SK-N-SH (cell line): ENCODE data around the gene DEPDC5. TPM values are rescaled to one million over a fixed set of nuclear protein-coding genes. Genes with fewer than 3 reads are reported as not detected.

ENCODE experiments used
- CTCF ChIA-PET: fragments of 300-600, 350-600 bp; formaldehyde crosslinking; extraction: SDS; loops from one replicate; lab custom pipeline; 2021; lab: Yijun Ruan, JAX
- POLR2A ChIA-PET: fragments of 350-600 bp; sonication (Branson Sonifier 250); formaldehyde crosslinking; extraction: SDS; loops from one replicate; lab custom pipeline; 2020; ENCODE audit warnings: antibody characterized with exemption, inconsistent platforms; lab: Yijun Ruan, JAX
- DNase-seq: peaks from one replicate; pipeline ENCODE4 v3.0.0; 2012
- H2AFZ ChIP-seq: fragments of 200-600 bp; sonication (generic); 2 replicates; pipeline ENCODE4 v1.8.1; 2016; ENCODE audit warnings: antibody characterized with exemption, mild to moderate bottlenecking, low read depth
- H3F3A ChIP-seq: fragments of 200-600 bp; sonication (generic); replicated peaks from 2 replicates; pipeline ENCODE3; 2016; ENCODE audit warnings: antibody characterized with exemption, mild to moderate bottlenecking; ENCODE audit not compliant: insufficient read depth
- H3K27ac ChIP-seq, 2 experiments: fragments of 200-500 bp in 1 of 2; fragments of 200-600 bp in 1 of 2; sonication (Bioruptor generic) in 1 of 2; sonication (generic), shearing (Covaris generic) in 1 of 2; 2 replicates each; pipeline versions ENCODE4 v1.5.1 to v1.6.1; 2014 to 2016; ENCODE audit warnings: low read depth in 2 of 2, inconsistent platforms in 1 of 2, low read length in 1 of 2, mild to moderate bottlenecking in 1 of 2, mixed read lengths in 1 of 2
- H3K27me3 ChIP-seq: fragments of 200-600 bp; sonication (generic), shearing (Covaris generic); 2 replicates; pipeline ENCODE4 v1.6.1; 2016; ENCODE audit warnings: mixed run types; ENCODE audit not compliant: insufficient read depth
- H3K36me3 ChIP-seq, 2 experiments: fragments of 200-500 bp in 1 of 2; fragments of 200-600 bp in 1 of 2; sonication (Bioruptor generic) in 1 of 2; sonication (generic) in 1 of 2; replicated peaks in 1 of 2; 2 replicates each; pipeline versions ENCODE3 to v1.5.1; 2014 to 2016; ENCODE audit warnings: low read length in 1 of 2, mild to moderate bottlenecking in 1 of 2; ENCODE audit not compliant: insufficient read depth in 2 of 2, control insufficient read depth in 1 of 2
- H3K4me1 ChIP-seq, 2 experiments: fragments of 200-500 bp in 1 of 2; fragments of 200-600 bp in 1 of 2; sonication (Bioruptor generic) in 1 of 2; sonication (generic), shearing (Covaris generic) in 1 of 2; 2 replicates each; pipeline versions ENCODE4 v1.5.1 to v1.6.1; 2014 to 2016; ENCODE audit warnings: low read depth in 1 of 2, low read length in 1 of 2, mixed run types in 1 of 2; ENCODE audit not compliant: insufficient read depth in 2 of 2, control insufficient read depth in 1 of 2
- H3K4me2 ChIP-seq: fragments of 200-600 bp; sonication (generic), shearing (Covaris generic); 2 replicates; pipeline ENCODE4 v1.6.1; 2017; ENCODE audit warnings: mixed run types
- H3K4me3 ChIP-seq, 2 experiments: fragments of 200-500 bp in 1 of 2; fragments of 200-600 bp in 1 of 2; sonication (Bioruptor generic) in 1 of 2; sonication (generic), shearing (Covaris generic) in 1 of 2; 2 replicates each; pipeline versions ENCODE4 v1.5.1 to v1.8.1; 2014 to 2016; ENCODE audit warnings: low read depth in 2 of 2, inconsistent platforms in 1 of 2, low read length in 1 of 2, mild to moderate bottlenecking in 1 of 2, mixed read lengths in 1 of 2, moderate library complexity in 1 of 2
- H3K79me2 ChIP-seq: fragments of 200-600 bp; sonication (generic); 2 replicates; pipeline ENCODE4 v1.8.1; 2017; ENCODE audit warnings: mild to moderate bottlenecking; ENCODE audit not compliant: insufficient read depth
- H3K9ac ChIP-seq: fragments of 200-600 bp; sonication (generic); 2 replicates; pipeline ENCODE4 v1.6.1; 2017; ENCODE audit warnings: mixed run types
- H3K9me2 ChIP-seq: fragments of 200-600 bp; sonication (generic); 2 replicates; pipeline ENCODE4 v1.6.1; 2017; ENCODE audit warnings: mixed run types
- H3K9me3 ChIP-seq: fragments of 200-600 bp; sonication (generic); 2 replicates; pipeline ENCODE4 v1.6.1; 2017; ENCODE audit warnings: mixed run types, mild to moderate bottlenecking, moderate library complexity
- H4K20me1 ChIP-seq: fragments of 200-600 bp; sonication (generic); 2 replicates; pipeline ENCODE4 v1.6.1; 2017; ENCODE audit warnings: mild to moderate bottlenecking, mixed run types; ENCODE audit not compliant: insufficient read depth
- EP300 ChIP-seq, 2 experiments: IDR thresholded peaks; 2 replicates each; pipeline versions ENCODE4 v1.4.0 to v1.6.1; 2012; ENCODE audit warnings: borderline replicate concordance in 1 of 2, low read depth in 1 of 2, low read length in 1 of 2
- FOXM1 ChIP-seq: IDR thresholded peaks from 2 replicates; pipeline ENCODE4 v1.4.0; 2012; ENCODE audit warnings: low read depth, mild to moderate bottlenecking
- GABPA ChIP-seq: IDR thresholded peaks from 2 replicates; pipeline ENCODE4 v1.4.0; 2012; ENCODE audit warnings: low read depth, mild to moderate bottlenecking
- POLR2AphosphoS5 ChIP-seq: IDR thresholded peaks from 2 replicates; pipeline ENCODE4 v1.6.1; 2012; ENCODE audit warnings: low read depth, low read length
- RCOR1 ChIP-seq: fragments of 150-350 bp; IDR thresholded peaks from 2 replicates; pipeline ENCODE4 v1.6.1; 2017; ENCODE audit warnings: antibody characterized with exemption, low read length
- WGBS: methylation state at CpG from one replicate; pipeline ENCODE4 v1.1.6; 2017; ENCODE audit warnings: low lambda C conversion rate; 5-methylcytosine and 5-hydroxymethylcytosine counted together
- polyA plus RNA-seq, 3 experiments: library from polyadenylated mRNA; depleted of rRNA; stranded (reverse); fragments of >200 nt; gene quantifications; 2 replicates each; pipeline ENCODE4 v1.2.3, GENCODE V29; 2012
- TF ChIP-seq, protein P1 (sequence below): IDR thresholded peaks from 2 replicates; pipeline ENCODE4 v1.6.1; 2012; ENCODE audit warnings: mild to moderate bottlenecking, low read depth, low read length, moderate library complexity
- TF ChIP-seq, protein P2 (sequence below): fragments of 200-600 bp; sonication (generic); IDR thresholded peaks from 2 replicates; pipeline ENCODE4 v1.6.1; 2017; ENCODE audit warnings: antibody characterized with exemption, mild to moderate bottlenecking, moderate library complexity

DEPDC5 gene
- polyA plus RNA-seq, 1 of the 3 experiments (the other 2 are of a cell fraction), result 7.8 TPM

DNA sequence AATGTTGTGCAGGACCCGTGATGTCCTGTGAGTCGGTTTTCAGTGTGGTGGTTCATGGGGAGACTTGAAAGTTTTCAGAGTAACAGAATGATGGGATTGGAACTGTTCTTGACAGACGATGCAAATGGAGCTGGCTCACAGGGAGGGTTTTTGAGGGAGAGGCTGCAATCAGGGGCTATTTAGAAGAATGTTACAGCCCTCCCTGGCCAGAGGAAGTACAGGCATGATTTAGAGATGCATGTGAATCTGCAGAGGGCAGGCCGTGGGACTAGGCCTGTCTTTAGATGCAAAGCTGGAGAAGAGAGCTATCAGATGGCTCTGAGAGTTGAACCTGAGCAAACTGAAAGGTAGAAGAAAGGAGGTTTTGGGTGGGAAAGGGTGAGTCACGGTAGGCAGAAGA lies 115.9 kb downstream of the DEPDC5 start (continued):
- no peak for TF ChIP-seq POLR2AphosphoS5
- TF ChIP-seq, protein P1, sequence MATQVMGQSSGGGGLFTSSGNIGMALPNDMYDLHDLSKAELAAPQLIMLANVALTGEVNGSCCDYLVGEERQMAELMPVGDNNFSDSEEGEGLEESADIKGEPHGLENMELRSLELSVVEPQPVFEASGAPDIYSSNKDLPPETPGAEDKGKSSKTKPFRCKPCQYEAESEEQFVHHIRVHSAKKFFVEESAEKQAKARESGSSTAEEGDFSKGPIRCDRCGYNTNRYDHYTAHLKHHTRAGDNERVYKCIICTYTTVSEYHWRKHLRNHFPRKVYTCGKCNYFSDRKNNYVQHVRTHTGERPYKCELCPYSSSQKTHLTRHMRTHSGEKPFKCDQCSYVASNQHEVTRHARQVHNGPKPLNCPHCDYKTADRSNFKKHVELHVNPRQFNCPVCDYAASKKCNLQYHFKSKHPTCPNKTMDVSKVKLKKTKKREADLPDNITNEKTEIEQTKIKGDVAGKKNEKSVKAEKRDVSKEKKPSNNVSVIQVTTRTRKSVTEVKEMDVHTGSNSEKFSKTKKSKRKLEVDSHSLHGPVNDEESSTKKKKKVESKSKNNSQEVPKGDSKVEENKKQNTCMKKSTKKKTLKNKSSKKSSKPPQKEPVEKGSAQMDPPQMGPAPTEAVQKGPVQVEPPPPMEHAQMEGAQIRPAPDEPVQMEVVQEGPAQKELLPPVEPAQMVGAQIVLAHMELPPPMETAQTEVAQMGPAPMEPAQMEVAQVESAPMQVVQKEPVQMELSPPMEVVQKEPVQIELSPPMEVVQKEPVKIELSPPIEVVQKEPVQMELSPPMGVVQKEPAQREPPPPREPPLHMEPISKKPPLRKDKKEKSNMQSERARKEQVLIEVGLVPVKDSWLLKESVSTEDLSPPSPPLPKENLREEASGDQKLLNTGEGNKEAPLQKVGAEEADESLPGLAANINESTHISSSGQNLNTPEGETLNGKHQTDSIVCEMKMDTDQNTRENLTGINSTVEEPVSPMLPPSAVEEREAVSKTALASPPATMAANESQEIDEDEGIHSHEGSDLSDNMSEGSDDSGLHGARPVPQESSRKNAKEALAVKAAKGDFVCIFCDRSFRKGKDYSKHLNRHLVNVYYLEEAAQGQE, result no peak

DNA sequence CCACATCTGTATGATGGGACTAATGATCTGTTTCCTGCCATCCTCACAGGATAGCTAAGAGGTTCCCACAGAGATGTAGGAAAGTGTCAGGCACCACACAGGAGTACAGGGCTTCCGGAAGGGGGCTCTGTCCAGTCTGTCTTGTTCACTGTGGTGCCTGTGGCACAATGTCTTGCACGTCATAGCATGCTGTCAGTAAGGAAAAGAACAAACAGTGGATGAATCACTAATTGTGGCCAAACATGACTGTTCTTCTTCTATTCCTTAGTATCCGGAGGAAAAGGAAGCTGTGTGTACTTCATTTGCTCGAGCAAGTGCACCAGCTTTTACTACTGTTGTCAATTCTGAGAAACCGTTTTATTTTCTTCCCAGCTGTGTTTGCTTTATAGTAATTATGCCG lies 117.1 kb downstream of the DEPDC5 start:
- peaks cover 17 to 24% of the 10 kb centered on the region in 2 experiments for H3K36me3 ChIP-seq
- no peak overlapping the region for H3K9ac ChIP-seq
- no peaks in the 10 kb centered on the region for H3F3A ChIP-seq
- H3K27ac ChIP-seq, result no peak overlapping the region
- CTCF ChIA-PET, result interaction anchor here (0.7 kb wide), 1 partner anchor 80 kb away, joined by 3 read pairs; no protein-coding TSS in a partner anchor
- H3K4me1 ChIP-seq, result peaks cover 0 to under 1% of the 10 kb centered on the region in 2 experiments; a peak in 2 of 4 replicates
- H4K20me1 ChIP-seq, result no peaks in the 10 kb centered on the region
- no peak overlapping the region for H3K4me2 ChIP-seq
- no peaks in the 10 kb centered on the region for H3K27me3 ChIP-seq
- no peaks in the 10 kb centered on the region for H3K79me2 ChIP-seq
- H3K9me3 ChIP-seq, result no peaks in the 10 kb centered on the region
- no peaks in the 10 kb centered on the region for H3K9me2 ChIP-seq
- WGBS, result 71% methylated on average over 6 of the region's 6 CpGs
- POLR2A ChIA-PET, result no interaction called here
- no peak for TF ChIP-seq FOXM1
- TF ChIP-seq, protein P1, result no peak
- no peak for TF ChIP-seq EP300 (IDR thresholded peaks at IDR 0.05; ENCODE audit: borderline replicate concordance in 1 of 2, low read depth in 1 of 2, low read length in 1 of 2)
- TF ChIP-seq, protein P2, sequence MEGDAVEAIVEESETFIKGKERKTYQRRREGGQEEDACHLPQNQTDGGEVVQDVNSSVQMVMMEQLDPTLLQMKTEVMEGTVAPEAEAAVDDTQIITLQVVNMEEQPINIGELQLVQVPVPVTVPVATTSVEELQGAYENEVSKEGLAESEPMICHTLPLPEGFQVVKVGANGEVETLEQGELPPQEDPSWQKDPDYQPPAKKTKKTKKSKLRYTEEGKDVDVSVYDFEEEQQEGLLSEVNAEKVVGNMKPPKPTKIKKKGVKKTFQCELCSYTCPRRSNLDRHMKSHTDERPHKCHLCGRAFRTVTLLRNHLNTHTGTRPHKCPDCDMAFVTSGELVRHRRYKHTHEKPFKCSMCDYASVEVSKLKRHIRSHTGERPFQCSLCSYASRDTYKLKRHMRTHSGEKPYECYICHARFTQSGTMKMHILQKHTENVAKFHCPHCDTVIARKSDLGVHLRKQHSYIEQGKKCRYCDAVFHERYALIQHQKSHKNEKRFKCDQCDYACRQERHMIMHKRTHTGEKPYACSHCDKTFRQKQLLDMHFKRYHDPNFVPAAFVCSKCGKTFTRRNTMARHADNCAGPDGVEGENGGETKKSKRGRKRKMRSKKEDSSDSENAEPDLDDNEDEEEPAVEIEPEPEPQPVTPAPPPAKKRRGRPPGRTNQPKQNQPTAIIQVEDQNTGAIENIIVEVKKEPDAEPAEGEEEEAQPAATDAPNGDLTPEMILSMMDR, result no peak
- TF ChIP-seq RCOR1, result no peak
- no peak for TF ChIP-seq GABPA
- TF ChIP-seq, all 33 proteins: peak for 0
- H3K4me3 ChIP-seq, result no peak overlapping the region
- H2AFZ ChIP-seq, result no peak overlapping the region
- DNase-seq, result no peak
